K562 (cell line): ENCODE results near the gene JUNB. TPM values are rescaled to one million over a fixed set of nuclear protein-coding genes. Genes with fewer than 3 reads are reported as not detected.

Experiments
- CREBBP ChIP-seq: IDR thresholded peaks from one replicate; pipeline ENCODE4 v1.6.1; 2012; ENCODE audit warnings: low read depth, mild to moderate bottlenecking, control low read depth, inconsistent platforms, low read length
- ESRRB ChIP-seq: fragments of 250-450 bp; sonication (Bioruptor Pico); IDR thresholded peaks from 2 replicates; pipeline ENCODE4 v1.5.0; 2020; ENCODE audit warnings: mild to moderate bottlenecking, moderate library complexity, borderline replicate concordance
- GTF2F1 ChIP-seq: IDR thresholded peaks from 2 replicates; pipeline ENCODE4 v1.6.1; 2011; ENCODE audit warnings: low read depth, low read length, improper control_type of control experiment
- HNRNPLL ChIP-seq: fragments of 200-400 bp; formaldehyde crosslinking; IDR thresholded peaks from 2 replicates; pipeline ENCODE4 v1.6.1; 2017; ENCODE audit warnings: low read length, low read depth, mild to moderate bottlenecking; ENCODE audit not compliant: poor library complexity, severe bottlenecking
- HNRNPUL1 ChIP-seq: fragments of 200-400 bp; formaldehyde crosslinking; IDR thresholded peaks from 2 replicates; pipeline ENCODE4 v1.6.1; 2017; ENCODE audit warnings: low read length
- MYBL2 ChIP-seq, 2 experiments: fragments of 450-650 bp in 1 of 2; sonication (generic) in 1 of 2; formaldehyde crosslinking in 1 of 2; IDR thresholded peaks; 2 replicates each; pipeline versions ENCODE4 v1.6.1 to v1.8.1; 2017 to 2022; ENCODE audit warnings: borderline replicate concordance in 1 of 2, inconsistent platforms in 1 of 2, low read depth in 1 of 2, mild to moderate bottlenecking in 1 of 2, missing genetic modification reagents in 1 of 2, moderate library complexity in 1 of 2
- NBN ChIP-seq: fragments of 450-650 bp; IDR thresholded peaks from 2 replicates; pipeline ENCODE4 v1.6.1; 2016; ENCODE audit warnings: low read depth, mild to moderate bottlenecking
- NFIC ChIP-seq: fragments of 450-650 bp; IDR thresholded peaks from 2 replicates; pipeline ENCODE4 v1.6.1; 2017; ENCODE audit warnings: mild to moderate bottlenecking, inconsistent platforms
- PCBP1 ChIP-seq: fragments of 200-400 bp; formaldehyde crosslinking; IDR thresholded peaks from 2 replicates; pipeline ENCODE4 v1.6.1; 2018; ENCODE audit warnings: mild to moderate bottlenecking, low read depth, low read length; ENCODE audit not compliant: poor library complexity, severe bottlenecking
- PHTF2 ChIP-seq: fragments of 250-450 bp; sonication (Bioruptor Pico); IDR thresholded peaks from 2 replicates; pipeline ENCODE4 v1.5.0; 2021; ENCODE audit warnings: mild to moderate bottlenecking
- RBFOX2 ChIP-seq: fragments of 200-400 bp; formaldehyde crosslinking; IDR thresholded peaks from 2 replicates; pipeline ENCODE4 v1.6.1; 2017; ENCODE audit warnings: low read depth, mild to moderate bottlenecking, low read length, moderate library complexity
- SMARCE1 ChIP-seq: fragments of 450-650 bp; IDR thresholded peaks from 2 replicates; pipeline ENCODE4 v1.7.1; 2016; ENCODE audit warnings: mild to moderate bottlenecking
- SRSF9 ChIP-seq: fragments of 200-400 bp; formaldehyde crosslinking; IDR thresholded peaks from 2 replicates; pipeline ENCODE4 v1.6.1; 2017; ENCODE audit warnings: low read depth, low read length, borderline replicate concordance
- STAG1 ChIP-seq: sonication (generic); formaldehyde crosslinking; IDR thresholded peaks from 2 replicates; pipeline ENCODE4 v1.5.0; 2020; ENCODE audit warnings: missing genetic modification reagents, borderline replicate concordance
- TCFL5 ChIP-seq: fragments of 250-450 bp; sonication (Bioruptor Pico); conservative IDR thresholded peaks from 2 replicates; pipeline ENCODE4 v1.6.1; 2021; ENCODE audit warnings: mild to moderate bottlenecking, moderate library complexity, matching md5 sums
- ZBTB7A ChIP-seq: IDR thresholded peaks from 2 replicates; pipeline ENCODE4 v1.6.1; 2011; ENCODE audit warnings: low read depth, mild to moderate bottlenecking, low read length, moderate library complexity, borderline replicate concordance; ENCODE audit not compliant: control insufficient read depth
- ZNF143 ChIP-seq: sonication (generic); formaldehyde crosslinking; IDR thresholded peaks from 2 replicates; pipeline ENCODE4 v1.9.0; 2022; ENCODE audit warnings: mild to moderate bottlenecking, missing genetic modification reagents
- ZNF282 ChIP-seq: sonication (generic); formaldehyde crosslinking; IDR thresholded peaks from 2 replicates; pipeline ENCODE4 v1.8.1; 2023; ENCODE audit warnings: missing genetic modification reagents
- ZNF3 ChIP-seq: fragments of 250-450 bp; sonication (Bioruptor Pico); IDR thresholded peaks from 2 replicates; pipeline ENCODE4 v1.5.0; 2021; ENCODE audit warnings: mild to moderate bottlenecking, moderate library complexity
- ZNF79 ChIP-seq: fragments of 250-450 bp; sonication (Bioruptor Pico); IDR thresholded peaks from 2 replicates; pipeline ENCODE4 v1.4.0; 2020; ENCODE audit warnings: low read depth, mild to moderate bottlenecking, moderate library complexity
- polyA plus RNA-seq, 8 experiments: library from polyadenylated mRNA; depleted of rRNA in 4 of 8; stranded (reverse) in 5 of 8; unstranded in 3 of 8; fragments of >200 nt; fragmentation: Nextera tagmentation in 2 of 8; fragmentation: Illumina TruSeq in 1 of 8; extraction: Ambion mirVana in 2 of 8; extraction: Trizol in 1 of 8; gene quantifications; 2 replicates each; pipeline versions ENCODE4 v1.2.1 to v1.2.3, GENCODE V29; 2011 to 2014; ENCODE audit warnings: inconsistent platforms in 1 of 8, missing spikeins in 1 of 8
- total RNA-seq, 7 experiments: library from RNA; depleted of rRNA in 6 of 7; stranded (reverse); fragments of >200 nt in 6 of 7; fragmentation: Illumina TruSeq in 2 of 7; extraction: Trizol in 2 of 7; gene quantifications; 2 replicates each; pipeline versions ENCODE4 v1.2.1 to v1.2.3, GENCODE V29; 2011 to 2021; ENCODE audit warnings: low replicate concordance in 1 of 7
- TF ChIP-seq, protein P1 (sequence below): fragments of 250-450 bp; sonication (Bioruptor Pico); IDR thresholded peaks from 2 replicates; pipeline ENCODE4 v1.9.0; 2021; ENCODE audit warnings: mild to moderate bottlenecking
- TF ChIP-seq, protein P2 (sequence below): sonication (generic); formaldehyde crosslinking; IDR thresholded peaks from 2 replicates; pipeline ENCODE4 v1.8.0; 2023; ENCODE audit warnings: mild to moderate bottlenecking, missing genetic modification reagents
- TF ChIP-seq, protein P3 (sequence below): fragments of 450-650 bp; formaldehyde crosslinking; conservative IDR thresholded peaks from 2 replicates; pipeline ENCODE4 v1.4.0; 2022; ENCODE audit warnings: mild to moderate bottlenecking, missing genetic modification characterization

JUNB gene
- total and polyA plus RNA-seq, 9 of the 15 experiments (the other 6 are each of a cell fraction or from before 2014, with no cell fraction given): 0.23 to 88.1 (median 13.1) TPM

DNA sequence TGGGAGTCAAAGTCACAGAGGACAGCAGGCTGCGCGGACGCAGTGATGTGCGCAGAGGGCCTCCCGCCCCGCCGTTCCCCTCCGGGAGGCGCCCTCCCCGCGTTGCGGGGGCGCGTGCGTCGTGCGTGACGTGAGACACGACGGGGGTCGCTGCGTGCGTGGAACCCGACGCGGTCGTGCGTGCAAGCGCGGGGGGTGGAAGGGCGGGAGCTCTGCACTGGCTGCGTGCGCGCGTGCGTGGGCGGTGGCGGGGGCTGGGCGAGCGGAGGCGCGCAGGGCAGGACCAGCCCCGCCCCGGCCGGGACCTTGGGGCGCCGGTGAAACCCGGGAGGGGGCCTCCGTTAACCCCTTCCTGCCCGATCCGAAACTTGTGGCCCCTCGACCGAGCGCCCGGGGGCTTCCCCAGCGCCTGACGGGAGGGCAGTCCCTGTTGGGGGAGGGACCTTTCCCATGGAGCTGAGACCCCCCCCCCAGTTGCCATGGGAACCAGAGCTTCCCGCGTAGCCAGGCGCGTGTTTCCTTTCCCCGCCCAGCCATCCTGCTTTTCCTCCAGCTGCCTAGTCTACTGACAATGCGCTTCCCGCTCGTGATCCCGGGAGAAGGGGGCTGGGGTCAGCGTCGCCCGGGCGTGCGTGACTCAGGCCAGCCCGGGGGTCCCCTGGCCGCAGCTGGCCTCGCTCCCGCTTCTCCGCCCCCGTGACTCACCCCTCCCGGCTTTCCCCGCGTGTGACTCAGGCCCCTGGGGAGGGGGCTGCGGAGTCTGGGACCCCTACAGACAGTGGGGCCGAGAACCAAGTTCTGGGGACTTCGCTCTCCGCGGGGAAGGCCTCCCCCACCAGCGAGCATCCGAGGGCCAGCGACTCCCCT, 8.6 kb upstream of the JUNB start (continued):
- TF ChIP-seq, protein P1, sequence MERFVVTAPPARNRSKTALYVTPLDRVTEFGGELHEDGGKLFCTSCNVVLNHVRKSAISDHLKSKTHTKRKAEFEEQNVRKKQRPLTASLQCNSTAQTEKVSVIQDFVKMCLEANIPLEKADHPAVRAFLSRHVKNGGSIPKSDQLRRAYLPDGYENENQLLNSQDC (CRISPR knock-in tag): no peak
- TF ChIP-seq RBFOX2: peak; percentile 83
- TF ChIP-seq ESRRB (CRISPR knock-in tag): no peak
- no peak for TF ChIP-seq CREBBP
- no peak for TF ChIP-seq GTF2F1
- no peak for TF ChIP-seq ZNF3 (CRISPR knock-in tag)
- TF ChIP-seq, protein P2, sequence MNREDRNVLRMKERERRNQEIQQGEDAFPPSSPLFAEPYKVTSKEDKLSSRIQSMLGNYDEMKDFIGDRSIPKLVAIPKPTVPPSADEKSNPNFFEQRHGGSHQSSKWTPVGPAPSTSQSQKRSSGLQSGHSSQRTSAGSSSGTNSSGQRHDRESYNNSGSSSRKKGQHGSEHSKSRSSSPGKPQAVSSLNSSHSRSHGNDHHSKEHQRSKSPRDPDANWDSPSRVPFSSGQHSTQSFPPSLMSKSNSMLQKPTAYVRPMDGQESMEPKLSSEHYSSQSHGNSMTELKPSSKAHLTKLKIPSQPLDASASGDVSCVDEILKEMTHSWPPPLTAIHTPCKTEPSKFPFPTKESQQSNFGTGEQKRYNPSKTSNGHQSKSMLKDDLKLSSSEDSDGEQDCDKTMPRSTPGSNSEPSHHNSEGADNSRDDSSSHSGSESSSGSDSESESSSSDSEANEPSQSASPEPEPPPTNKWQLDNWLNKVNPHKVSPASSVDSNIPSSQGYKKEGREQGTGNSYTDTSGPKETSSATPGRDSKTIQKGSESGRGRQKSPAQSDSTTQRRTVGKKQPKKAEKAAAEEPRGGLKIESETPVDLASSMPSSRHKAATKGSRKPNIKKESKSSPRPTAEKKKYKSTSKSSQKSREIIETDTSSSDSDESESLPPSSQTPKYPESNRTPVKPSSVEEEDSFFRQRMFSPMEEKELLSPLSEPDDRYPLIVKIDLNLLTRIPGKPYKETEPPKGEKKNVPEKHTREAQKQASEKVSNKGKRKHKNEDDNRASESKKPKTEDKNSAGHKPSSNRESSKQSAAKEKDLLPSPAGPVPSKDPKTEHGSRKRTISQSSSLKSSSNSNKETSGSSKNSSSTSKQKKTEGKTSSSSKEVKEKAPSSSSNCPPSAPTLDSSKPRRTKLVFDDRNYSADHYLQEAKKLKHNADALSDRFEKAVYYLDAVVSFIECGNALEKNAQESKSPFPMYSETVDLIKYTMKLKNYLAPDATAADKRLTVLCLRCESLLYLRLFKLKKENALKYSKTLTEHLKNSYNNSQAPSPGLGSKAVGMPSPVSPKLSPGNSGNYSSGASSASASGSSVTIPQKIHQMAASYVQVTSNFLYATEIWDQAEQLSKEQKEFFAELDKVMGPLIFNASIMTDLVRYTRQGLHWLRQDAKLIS (CRISPR knock-in tag): 0 out of 2 replicates have a peak, but pooled peaks have one; percentile 34
- peak; percentile 97 for TF ChIP-seq ZBTB7A
- peak; percentile 62 for TF ChIP-seq HNRNPLL
- no peak for TF ChIP-seq MYBL2 (IDR thresholded peaks at IDR 0.05; ENCODE audit: low read depth)
- TF ChIP-seq MYBL2 (CRISPR knock-in tag; IDR thresholded peaks at IDR 0.05; ENCODE audit: borderline replicate concordance): no peak
- TF ChIP-seq NBN: 0 out of 2 replicates have a peak, but pooled peaks have one; percentile 19
- no peak for TF ChIP-seq HNRNPUL1
- no peak for TF ChIP-seq TCFL5 (CRISPR knock-in tag)
- no peak for TF ChIP-seq ZNF79
- TF ChIP-seq PHTF2 (CRISPR knock-in tag): no peak
- TF ChIP-seq, protein P3, sequence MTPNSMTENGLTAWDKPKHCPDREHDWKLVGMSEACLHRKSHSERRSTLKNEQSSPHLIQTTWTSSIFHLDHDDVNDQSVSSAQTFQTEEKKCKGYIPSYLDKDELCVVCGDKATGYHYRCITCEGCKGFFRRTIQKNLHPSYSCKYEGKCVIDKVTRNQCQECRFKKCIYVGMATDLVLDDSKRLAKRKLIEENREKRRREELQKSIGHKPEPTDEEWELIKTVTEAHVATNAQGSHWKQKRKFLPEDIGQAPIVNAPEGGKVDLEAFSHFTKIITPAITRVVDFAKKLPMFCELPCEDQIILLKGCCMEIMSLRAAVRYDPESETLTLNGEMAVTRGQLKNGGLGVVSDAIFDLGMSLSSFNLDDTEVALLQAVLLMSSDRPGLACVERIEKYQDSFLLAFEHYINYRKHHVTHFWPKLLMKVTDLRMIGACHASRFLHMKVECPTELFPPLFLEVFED (CRISPR knock-in tag): no peak
- TF ChIP-seq NFIC: peak; percentile 72
- no peak for TF ChIP-seq ZNF143 (CRISPR knock-in tag)
- no peak for TF ChIP-seq SRSF9
- peak; percentile 77 for TF ChIP-seq PCBP1
- 0 out of 2 replicates have a peak, but pooled peaks have one; percentile 41 for TF ChIP-seq ZNF282 (CRISPR knock-in tag)
- no peak for TF ChIP-seq STAG1 (CRISPR knock-in tag)
- TF ChIP-seq SMARCE1: peak; percentile 39; the same call in 1 of the 2 replicates
